ENCODE measurements around the gene FBXO45.
"Not testable (repeated sequence)": the region's sequence is repeated elsewhere in the genome, so short reads cannot be mapped to it uniquely, and the experiment has no call there.

FBXO45 gene

DNA sequence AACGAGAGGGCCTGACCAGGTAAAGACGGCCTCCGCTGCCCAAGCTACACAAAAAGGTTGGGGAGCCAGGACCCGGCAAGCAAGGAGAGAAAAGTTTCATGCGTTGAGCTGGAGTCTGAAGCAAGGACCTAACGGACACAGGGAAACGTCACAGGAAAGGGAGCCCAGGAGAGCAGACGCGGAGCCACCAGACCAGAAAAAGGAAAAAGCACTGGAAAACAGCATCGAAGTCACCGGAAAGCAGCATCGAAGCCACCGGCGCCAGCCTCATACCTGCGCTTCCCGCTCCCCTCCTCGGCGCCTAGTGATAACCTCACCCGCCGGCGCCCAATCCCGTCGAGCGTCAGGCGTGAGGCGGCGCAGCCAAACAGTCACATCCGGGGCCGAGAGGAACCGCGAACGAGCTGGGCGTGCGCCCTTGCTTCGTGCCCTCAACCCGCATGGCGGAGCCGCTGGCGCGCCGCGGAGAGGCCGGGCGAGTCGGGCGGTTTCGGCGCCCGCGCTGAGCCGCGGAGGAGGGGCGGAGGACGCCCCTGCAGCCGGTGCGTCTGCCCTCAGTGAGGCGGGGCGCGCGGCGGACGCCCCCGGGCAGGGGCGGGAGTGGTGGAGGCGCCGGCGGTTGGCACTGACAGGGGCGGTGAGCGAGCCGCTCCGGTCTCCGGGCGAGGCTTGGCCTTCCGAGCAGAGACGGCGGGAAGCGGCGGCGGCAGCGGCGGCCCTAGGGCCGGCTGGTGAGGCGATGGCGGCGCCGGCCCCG lies at the start of gene FBXO45, which contains the start of gene WDR53:
Gene FBXO45, plus strand, starts transcription at position 415 of the 757 bp plus-strand sequence. Its CDS starts 325 bp downstream, at position 740.
Gene WDR53, minus strand, starts transcription at position 309 of the 757 bp plus-strand sequence. CDS start 7,079 bp downstream, outside the sequence.
- Mint-ChIP-seq H3K4me3 (peak within 1 kb of the TSS; percentile 97), H3K36me3 (ENCODE audit: low read depth) (peaks cover 48% of the 10 kb centered on the region), H3K27me3 (no peaks in the 10 kb centered on the region), H3K9me3 (no peaks in the 10 kb centered on the region), H3K27ac (peak within 1 kb of the TSS; percentile 90), H3K4me1 (ENCODE audit: low read depth) (peaks cover 26% of the 10 kb centered on the region)
- intact Hi-C loops (cut with micrococcal nuclease) = no loop called here

DNA sequence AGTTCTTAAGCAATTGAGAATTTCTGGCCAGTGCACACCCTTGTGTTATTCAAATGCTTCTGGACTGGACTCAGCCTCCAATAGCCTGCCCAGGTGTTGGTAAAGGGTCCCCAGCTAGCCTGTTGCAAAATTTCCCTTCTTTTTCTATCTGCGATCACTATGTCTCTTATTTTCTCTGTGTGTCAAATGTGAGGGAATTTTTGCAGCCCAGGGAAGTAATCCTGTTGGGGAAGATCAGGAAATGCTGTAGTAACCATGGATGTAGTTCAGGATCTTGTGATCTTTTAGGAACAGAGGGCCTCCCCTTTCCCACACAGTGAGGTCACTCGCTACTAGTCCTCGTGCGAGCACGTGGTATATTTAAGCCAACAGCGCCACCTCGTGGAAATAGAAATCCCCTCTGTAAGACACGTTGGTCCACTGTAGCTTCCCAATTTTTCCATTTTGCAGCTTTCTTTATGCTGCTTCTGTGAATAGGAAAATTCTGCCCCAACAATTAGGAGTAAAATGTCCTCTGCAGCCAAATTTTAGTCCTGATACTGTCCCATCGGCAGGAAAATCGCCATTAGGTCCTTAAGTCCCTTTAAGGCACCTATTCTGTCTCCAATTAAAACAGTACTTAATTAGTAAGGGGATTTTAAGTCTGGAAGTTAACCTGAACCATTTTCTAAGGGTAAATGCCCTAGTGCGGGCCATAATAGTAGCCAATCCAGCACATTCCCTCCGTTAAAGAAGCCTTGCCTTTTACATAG lies 49.3 kb upstream of the FBXO45 start:
- H3K27me3 Mint-ChIP-seq = no peaks in the 10 kb centered on the region

GRCh38 chr3:196519718-196520082 lies 48.8 kb upstream of the FBXO45 start:
- Mint-ChIP-seq H3K9me3 (peaks cover 46% of the 10 kb centered on the region), H3K4me3 (no peak overlapping the region), H3K27me3 (no peaks in the 10 kb centered on the region), H3K36me3 (ENCODE audit: low read depth) (no peaks in the 10 kb centered on the region), H3K27ac (no peak overlapping the region), H3K4me1 (ENCODE audit: low read depth) (no peaks in the 10 kb centered on the region)
- intact Hi-C loops (cut with micrococcal nuclease) = loop anchor here (2.0 kb wide), 2 partner anchors 33 to 267 kb away; no protein-coding TSS in a partner anchor

More for the DNA sequence above, 49.3 kb upstream of the FBXO45 start:
- Mint-ChIP-seq H3K4me1 (ENCODE audit: low read depth) (no peaks in the 10 kb centered on the region), H3K36me3 (ENCODE audit: low read depth) (no peaks in the 10 kb centered on the region), H3K4me3 (no peak overlapping the region), H3K27ac (no peak overlapping the region), H3K9me3 (peaks cover 46% of the 10 kb centered on the region)
- intact Hi-C loops (cut with micrococcal nuclease) = loop anchor here (2.0 kb wide), 2 partner anchors 32 to 266 kb away; no protein-coding TSS in a partner anchor

GRCh38 chr3:196521291-196521690 lies 47.2 kb upstream of the FBXO45 start:
- H3K36me3 Mint-ChIP-seq (ENCODE audit: low read depth); H3K4me1 Mint-ChIP-seq (ENCODE audit: low read depth); H3K27ac Mint-ChIP-seq; intact Hi-C loops (cut with micrococcal nuclease); H3K4me3 Mint-ChIP-seq; H3K27me3 Mint-ChIP-seq: not testable (repeated sequence)
- peaks cover 46% of the 10 kb centered on the region for H3K9me3 Mint-ChIP-seq

GRCh38 chr3:196523841-196524240 lies 44.6 kb upstream of the FBXO45 start:
- H3K4me3 Mint-ChIP-seq = no peak overlapping the region
- peaks cover 35% of the 10 kb centered on the region for H3K9me3 Mint-ChIP-seq
- H3K36me3 Mint-ChIP-seq (ENCODE audit: low read depth) = no peaks in the 10 kb centered on the region
- H3K4me1 Mint-ChIP-seq (ENCODE audit: low read depth) = peaks cover 15% of the 10 kb centered on the region
- intact Hi-C loops (cut with micrococcal nuclease) = no loop called here
- no peaks in the 10 kb centered on the region for H3K27me3 Mint-ChIP-seq
- no peak overlapping the region for H3K27ac Mint-ChIP-seq

DNA sequence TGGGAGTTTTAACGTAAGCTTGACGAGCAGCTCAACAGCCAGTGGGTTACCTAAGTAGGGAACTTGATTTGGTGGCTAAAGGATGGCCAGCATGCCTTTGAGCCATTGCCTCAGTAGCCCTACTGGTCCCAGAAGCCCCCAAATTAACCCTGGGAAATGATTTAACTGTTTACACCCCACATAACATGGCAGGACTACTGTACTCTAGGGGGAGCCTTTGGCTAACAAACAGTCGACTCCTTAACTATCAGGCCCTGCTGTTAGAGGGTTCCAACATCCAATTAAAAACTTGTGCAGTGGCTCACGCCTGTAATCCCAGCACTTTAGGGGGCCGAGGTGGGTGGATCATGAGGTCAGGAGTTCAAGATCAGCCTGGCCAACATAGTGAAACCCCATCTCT lies 43.9 kb upstream of the FBXO45 start:
- Mint-ChIP-seq H3K27me3 (no peaks in the 10 kb centered on the region), H3K4me1 (ENCODE audit: low read depth) (peaks cover 18% of the 10 kb centered on the region), H3K36me3 (ENCODE audit: low read depth) (no peaks in the 10 kb centered on the region), H3K9me3 (peaks cover 28% of the 10 kb centered on the region), H3K27ac (no peak overlapping the region), H3K4me3 (no peak overlapping the region)
- intact Hi-C loops (cut with micrococcal nuclease) = no loop called here

DNA sequence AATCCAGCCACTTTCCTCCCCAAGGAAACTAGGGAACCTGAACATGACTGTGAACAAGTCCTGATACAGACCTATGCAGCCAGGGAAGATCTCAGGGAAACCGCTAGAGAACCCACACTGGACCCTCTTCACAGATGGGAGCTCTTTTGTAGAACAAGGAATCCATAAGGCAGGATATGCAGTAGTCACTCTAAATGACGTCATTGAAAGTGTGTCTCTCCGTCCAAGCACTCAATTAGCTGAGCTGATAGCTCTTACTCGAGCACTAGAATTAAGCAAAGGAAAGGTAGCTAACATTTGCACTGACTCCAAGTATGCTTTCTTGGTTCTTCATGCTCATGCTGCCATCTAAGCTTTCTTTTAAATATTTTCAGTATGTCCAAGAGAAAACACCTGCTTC lies 43.3 kb upstream of the FBXO45 start:
- intact Hi-C loops (cut with micrococcal nuclease) = no loop called here
- Mint-ChIP-seq H3K27ac (no peak overlapping the region), H3K27me3 (no peaks in the 10 kb centered on the region), H3K4me1 (ENCODE audit: low read depth) (peaks cover 18% of the 10 kb centered on the region), H3K4me3 (no peak overlapping the region), H3K9me3 (peaks cover 22% of the 10 kb centered on the region), H3K36me3 (ENCODE audit: low read depth) (no peaks in the 10 kb centered on the region)

- H3K27ac Mint-ChIP-seq = peak overlapping the region; percentile 87
- intact Hi-C loops (cut with micrococcal nuclease) = no loop called here
- peaks cover 13% of the 10 kb centered on the region for H3K9me3 Mint-ChIP-seq
- peaks cover 18% of the 10 kb centered on the region for H3K4me1 Mint-ChIP-seq (ENCODE audit: low read depth)
- peak overlapping the region; percentile 70 for H3K4me3 Mint-ChIP-seq
- peaks cover 8% of the 10 kb centered on the region for H3K36me3 Mint-ChIP-seq (ENCODE audit: low read depth)
- H3K27me3 Mint-ChIP-seq = no peaks in the 10 kb centered on the region
Observed at GRCh38 chr3:196528639-196529233, 39.7 kb upstream of the FBXO45 start.

GRCh38 chr3:196531418-196531817 lies 37.0 kb upstream of the FBXO45 start:
- H3K27ac Mint-ChIP-seq = no peak overlapping the region
- no peaks in the 10 kb centered on the region for H3K27me3 Mint-ChIP-seq
- peaks cover 8% of the 10 kb centered on the region for H3K36me3 Mint-ChIP-seq (ENCODE audit: low read depth)
- intact Hi-C loops (cut with micrococcal nuclease) = no loop called here
- H3K4me3 Mint-ChIP-seq = no peak overlapping the region
- H3K4me1 Mint-ChIP-seq (ENCODE audit: low read depth) = peaks cover 18% of the 10 kb centered on the region
- peaks cover 13% of the 10 kb centered on the region for H3K9me3 Mint-ChIP-seq

- H3K36me3 Mint-ChIP-seq (ENCODE audit: low read depth) = peaks cover 8% of the 10 kb centered on the region
- no peak overlapping the region for H3K27ac Mint-ChIP-seq
- peaks cover 17% of the 10 kb centered on the region for H3K4me1 Mint-ChIP-seq (ENCODE audit: low read depth)
- no peaks in the 10 kb centered on the region for H3K27me3 Mint-ChIP-seq
- no peak overlapping the region for H3K4me3 Mint-ChIP-seq
- intact Hi-C loops (cut with micrococcal nuclease) = no loop called here
- peaks cover 13% of the 10 kb centered on the region for H3K9me3 Mint-ChIP-seq
Observed at GRCh38 chr3:196533260-196533681, 35.2 kb upstream of the FBXO45 start.

GRCh38 chr3:196537319-196537984 lies 31.0 kb upstream of the FBXO45 start:
- H3K27me3 Mint-ChIP-seq = no peaks in the 10 kb centered on the region
- H3K9me3 Mint-ChIP-seq = no peaks in the 10 kb centered on the region
- peaks cover 9% of the 10 kb centered on the region for H3K4me1 Mint-ChIP-seq (ENCODE audit: low read depth)
- no peaks in the 10 kb centered on the region for H3K36me3 Mint-ChIP-seq (ENCODE audit: low read depth)
- H3K27ac Mint-ChIP-seq = no peak overlapping the region
- H3K4me3 Mint-ChIP-seq = no peak overlapping the region
- intact Hi-C loops (cut with micrococcal nuclease) = no loop called here

GRCh38 chr3:196541684-196542445 lies 26.6 kb upstream of the FBXO45 start:
- intact Hi-C loops (cut with micrococcal nuclease) = no loop called here
- Mint-ChIP-seq H3K27me3 (no peaks in the 10 kb centered on the region), H3K36me3 (ENCODE audit: low read depth) (no peaks in the 10 kb centered on the region), H3K9me3 (no peaks in the 10 kb centered on the region), H3K4me3 (no peak overlapping the region), H3K27ac (no peak overlapping the region), H3K4me1 (ENCODE audit: low read depth) (peaks cover 9% of the 10 kb centered on the region)

DNA sequence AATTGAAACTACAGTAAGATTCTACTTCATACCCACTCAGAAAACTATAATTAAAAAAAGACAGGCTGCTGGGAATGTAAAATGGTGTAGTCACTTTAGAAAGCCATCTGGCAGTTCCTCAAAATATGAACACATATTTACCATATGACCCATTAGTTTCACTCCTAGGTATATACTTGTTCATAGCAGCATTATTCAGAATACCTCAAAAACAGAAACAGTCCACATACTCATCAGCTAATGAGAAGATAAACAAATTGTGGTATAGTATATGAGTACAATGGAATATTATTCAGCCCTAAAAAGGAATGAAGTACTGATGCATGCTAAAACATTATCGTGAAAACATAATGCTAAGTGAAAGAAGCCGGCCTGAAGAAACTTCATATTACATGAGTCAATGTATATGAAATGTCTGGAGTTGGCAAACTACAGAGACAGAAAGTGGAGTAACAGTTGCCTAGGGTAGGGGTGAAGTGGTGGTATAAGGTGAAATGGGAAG lies 23.9 kb upstream of the FBXO45 start:
- Mint-ChIP-seq H3K4me3 (no peak overlapping the region), H3K9me3 (peaks cover 15% of the 10 kb centered on the region), H3K27me3 (no peaks in the 10 kb centered on the region), H3K4me1 (ENCODE audit: low read depth) (no peaks in the 10 kb centered on the region), H3K36me3 (ENCODE audit: low read depth) (peaks cover 5% of the 10 kb centered on the region), H3K27ac (no peak overlapping the region)
- intact Hi-C loops (cut with micrococcal nuclease) = no loop called here

All from dendritic cell treated with granulocyte-macrophage colony-stimulating factor and Interleukin-4, amounts not matched to agents 40 ng/mL and 50 ng/mL, for 4 days (primary cell).